ENCODE data around the gene ZBTB11.
"Not testable (repeated sequence)": the region's sequence is repeated elsewhere in the genome, so short reads cannot be mapped to it uniquely, and the experiment has no call there.

ZBTB11 gene

GRCh38 chr3:101676765-101677435, at the start of gene ZBTB11:
TSS of gene ZBTB11 (minus strand) at chr3:101677132. CDS start at chr3:101676914, 218 bp downstream.
- DNase-seq (ENCODE audit: low read depth in 2 of 2), result peak; percentile 99

- DNase-seq (ENCODE audit: low read depth in 2 of 2), result no peak
Measured at GRCh38 chr3:101725890-101726275, 49.0 kb upstream of the ZBTB11 start.

- peak in 1 of 2 donors; percentile 7 for DNase-seq (ENCODE audit: low read depth in 2 of 2)
Measured at GRCh38 chr3:101725194-101725889, 48.4 kb upstream of the ZBTB11 start.

DNA sequence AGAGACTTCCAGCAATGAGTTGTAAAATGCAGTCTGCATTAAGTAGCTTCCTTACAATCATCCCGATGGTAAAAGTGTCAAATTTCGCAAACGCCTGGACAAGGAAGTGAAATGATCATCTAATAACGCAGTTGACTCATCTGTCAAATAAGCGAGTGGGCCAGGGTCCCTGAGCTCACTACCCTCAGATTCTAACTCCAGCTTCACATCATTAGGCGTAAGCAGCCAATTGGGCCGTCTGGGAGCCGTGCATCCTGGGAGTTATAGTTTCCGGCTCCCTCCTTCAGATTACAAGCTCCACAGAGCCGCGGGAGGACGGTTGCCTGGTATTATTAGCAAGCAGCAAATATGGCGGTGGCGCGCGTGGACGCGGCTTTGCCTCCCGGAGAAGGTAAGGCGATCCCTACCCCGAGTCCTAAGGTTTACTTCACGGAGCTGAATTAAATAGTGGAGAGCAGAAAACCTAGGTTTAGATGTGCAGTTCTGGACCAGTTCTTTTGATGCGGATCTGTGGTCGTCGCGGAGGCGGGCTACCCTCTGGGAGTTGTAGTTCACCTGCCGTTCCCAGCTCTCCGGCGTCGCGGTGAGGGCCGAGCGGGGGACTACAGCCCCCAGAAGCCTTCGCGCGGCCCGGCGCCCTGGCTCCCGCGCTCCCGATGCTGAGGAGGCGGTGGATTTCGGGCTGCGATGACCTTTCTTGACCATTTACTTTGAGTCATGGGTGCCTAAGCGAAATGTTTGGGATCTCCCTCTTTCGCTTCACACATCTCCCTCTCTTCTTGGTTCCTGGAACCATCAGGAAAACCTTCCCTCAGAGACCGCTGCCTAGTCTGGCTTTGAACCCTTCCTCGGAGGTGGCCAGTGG, 47.6 kb upstream of the ZBTB11 start, which contains the start of gene CEP97:
Gene CEP97 (plus strand): TSS at position 286 of the 865 bp plus-strand sequence. CDS start 63 bp downstream, at position 349.
- DNase-seq (ENCODE audit: low read depth in 2 of 2), result peak; percentile 75 to 83

DNA sequence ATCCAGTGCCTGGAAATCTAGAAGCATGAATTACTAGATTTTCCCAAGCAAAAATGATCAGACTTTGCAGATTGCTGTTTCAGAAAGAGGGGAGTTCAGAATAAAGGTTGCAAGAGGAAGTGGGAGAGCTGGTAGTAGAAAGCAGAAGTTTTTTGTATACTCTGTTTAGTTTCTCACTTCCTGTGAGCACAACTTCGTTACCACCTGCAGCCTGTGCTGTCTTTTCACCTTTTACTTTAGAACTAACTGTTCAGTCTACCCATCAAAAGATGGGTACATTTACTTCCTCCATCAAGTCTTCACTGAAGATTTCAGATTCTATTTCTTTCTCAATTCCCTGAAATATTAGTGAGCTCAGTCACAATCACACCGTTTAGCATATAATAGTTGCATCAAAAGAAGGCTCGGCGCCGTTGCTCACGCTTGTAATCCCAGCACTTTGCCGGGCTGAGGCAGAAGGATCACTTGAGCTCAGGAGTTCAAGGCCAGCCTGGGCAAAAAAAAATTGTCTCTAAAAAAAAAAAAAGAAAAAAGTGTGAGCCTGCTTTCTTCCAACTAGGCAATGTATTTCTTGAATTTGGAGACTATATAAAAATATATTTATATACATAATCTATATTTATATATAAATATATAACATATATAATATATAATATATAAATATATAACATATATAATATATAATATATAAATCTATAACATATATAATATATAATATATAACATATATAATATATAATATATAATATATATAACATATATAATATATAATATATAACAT, 45.7 kb upstream of the ZBTB11 start:
- DNase-seq (ENCODE audit: low read depth in 2 of 2), result no peak

- no peak for DNase-seq (ENCODE audit: low read depth in 2 of 2)
Measured at GRCh38 chr3:101720851-101721840, 44.2 kb upstream of the ZBTB11 start.

- DNase-seq (ENCODE audit: low read depth in 2 of 2), result no peak
Measured at GRCh38 chr3:101719604-101720185, 42.8 kb upstream of the ZBTB11 start.

- DNase-seq (ENCODE audit: low read depth in 2 of 2), result no peak
Measured at GRCh38 chr3:101718455-101718854, 41.5 kb upstream of the ZBTB11 start.

DNA sequence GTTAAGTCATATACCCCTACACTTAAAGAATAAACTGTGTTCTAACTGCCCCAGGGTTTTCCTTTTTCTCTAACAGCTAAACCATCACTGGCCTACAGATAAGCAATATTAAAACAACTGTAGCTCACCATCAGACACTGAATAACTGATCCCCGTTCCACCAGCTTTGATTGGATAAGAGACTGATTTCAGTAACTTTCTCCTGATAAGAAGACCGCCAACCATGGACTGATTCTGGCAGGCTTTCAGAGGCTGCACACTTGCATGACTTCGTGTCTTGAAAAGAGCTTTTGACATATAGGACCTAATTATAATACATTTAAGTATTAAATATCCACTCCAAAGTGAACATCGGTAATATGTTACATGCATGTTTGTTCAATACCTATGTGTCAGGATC, 32.2 kb upstream of the ZBTB11 start:
- no peak for DNase-seq (ENCODE audit: low read depth in 2 of 2)

- DNase-seq (ENCODE audit: low read depth in 2 of 2), result not testable (repeated sequence)
Measured at GRCh38 chr3:101704639-101705038, 27.7 kb upstream of the ZBTB11 start.

GRCh38 chr3:101703169-101703568, 26.2 kb upstream of the ZBTB11 start:
- DNase-seq (ENCODE audit: low read depth in 2 of 2), result no peak

GRCh38 chr3:101702726-101703125, 25.8 kb upstream of the ZBTB11 start:
- no peak for DNase-seq (ENCODE audit: low read depth in 2 of 2)

DNA sequence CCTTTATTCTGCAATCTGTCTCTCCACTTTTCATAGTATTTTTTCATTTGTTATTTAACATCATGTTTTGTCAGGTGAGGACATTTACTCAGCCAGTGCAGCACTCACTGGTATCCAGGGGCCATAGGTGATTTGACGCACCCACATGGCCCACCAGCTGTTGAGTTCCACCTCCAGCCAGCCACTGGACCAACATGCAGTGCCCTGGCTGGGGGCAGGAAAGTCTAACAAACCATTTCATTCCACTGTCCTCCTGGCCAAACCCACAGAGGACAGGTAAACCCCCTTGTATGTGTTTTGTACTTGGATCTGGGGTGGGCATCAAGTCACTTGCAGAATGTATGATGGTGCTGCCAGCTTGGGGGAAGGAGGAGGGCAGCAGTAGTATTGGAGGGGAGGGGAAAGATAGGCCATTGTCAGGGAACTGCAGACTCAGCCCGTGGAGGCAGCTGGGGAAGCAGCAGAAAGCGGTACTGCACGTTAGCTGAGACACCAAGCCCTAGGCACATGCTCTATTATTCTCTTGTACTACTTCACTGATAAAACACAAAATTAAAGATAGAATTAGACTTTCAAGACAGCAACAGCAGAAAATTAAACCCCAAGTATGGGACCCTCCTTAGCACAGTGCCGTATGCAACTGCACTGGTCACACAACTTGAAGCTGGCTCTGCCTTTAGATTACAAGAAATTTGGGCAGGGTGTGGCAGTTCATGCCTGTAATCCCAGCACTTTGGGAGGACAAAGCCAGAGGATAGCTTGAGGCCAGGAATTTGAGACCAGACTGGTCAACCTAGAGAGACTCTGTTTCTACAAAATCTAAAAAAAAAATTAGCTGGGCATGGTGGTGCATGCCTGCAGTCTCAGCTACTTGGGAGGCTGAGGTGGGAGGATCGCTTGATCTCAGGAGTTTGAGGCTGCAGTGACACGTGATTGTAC, 25.0 kb upstream of the ZBTB11 start:
- no peak for DNase-seq (ENCODE audit: low read depth in 2 of 2)

- DNase-seq (ENCODE audit: low read depth in 2 of 2), result no peak
Measured at GRCh38 chr3:101695779-101696372, 18.9 kb upstream of the ZBTB11 start.

- not testable (repeated sequence) for DNase-seq (ENCODE audit: low read depth in 2 of 2)
Measured at GRCh38 chr3:101694836-101695235, 17.9 kb upstream of the ZBTB11 start.

DNA sequence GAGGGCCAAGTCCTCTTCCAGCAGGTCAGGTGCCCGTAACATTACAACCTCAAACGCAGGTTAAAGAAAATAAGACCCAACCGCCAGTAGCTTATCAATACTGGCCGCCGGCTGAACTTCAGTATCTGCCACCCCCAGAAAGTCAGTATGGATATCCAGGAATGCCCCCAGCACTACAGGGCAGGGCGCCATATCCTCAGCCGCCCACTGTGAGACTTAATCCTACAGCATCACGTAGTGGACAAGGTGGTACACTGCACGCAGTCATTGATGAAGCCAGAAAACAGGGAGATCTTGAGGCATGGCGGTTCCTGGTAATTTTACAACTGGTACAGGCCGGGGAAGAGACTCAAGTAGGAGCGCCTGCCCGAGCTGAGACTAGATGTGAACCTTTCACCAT, 16.6 kb upstream of the ZBTB11 start:
- not testable (repeated sequence) for DNase-seq (ENCODE audit: low read depth in 2 of 2)

DNA sequence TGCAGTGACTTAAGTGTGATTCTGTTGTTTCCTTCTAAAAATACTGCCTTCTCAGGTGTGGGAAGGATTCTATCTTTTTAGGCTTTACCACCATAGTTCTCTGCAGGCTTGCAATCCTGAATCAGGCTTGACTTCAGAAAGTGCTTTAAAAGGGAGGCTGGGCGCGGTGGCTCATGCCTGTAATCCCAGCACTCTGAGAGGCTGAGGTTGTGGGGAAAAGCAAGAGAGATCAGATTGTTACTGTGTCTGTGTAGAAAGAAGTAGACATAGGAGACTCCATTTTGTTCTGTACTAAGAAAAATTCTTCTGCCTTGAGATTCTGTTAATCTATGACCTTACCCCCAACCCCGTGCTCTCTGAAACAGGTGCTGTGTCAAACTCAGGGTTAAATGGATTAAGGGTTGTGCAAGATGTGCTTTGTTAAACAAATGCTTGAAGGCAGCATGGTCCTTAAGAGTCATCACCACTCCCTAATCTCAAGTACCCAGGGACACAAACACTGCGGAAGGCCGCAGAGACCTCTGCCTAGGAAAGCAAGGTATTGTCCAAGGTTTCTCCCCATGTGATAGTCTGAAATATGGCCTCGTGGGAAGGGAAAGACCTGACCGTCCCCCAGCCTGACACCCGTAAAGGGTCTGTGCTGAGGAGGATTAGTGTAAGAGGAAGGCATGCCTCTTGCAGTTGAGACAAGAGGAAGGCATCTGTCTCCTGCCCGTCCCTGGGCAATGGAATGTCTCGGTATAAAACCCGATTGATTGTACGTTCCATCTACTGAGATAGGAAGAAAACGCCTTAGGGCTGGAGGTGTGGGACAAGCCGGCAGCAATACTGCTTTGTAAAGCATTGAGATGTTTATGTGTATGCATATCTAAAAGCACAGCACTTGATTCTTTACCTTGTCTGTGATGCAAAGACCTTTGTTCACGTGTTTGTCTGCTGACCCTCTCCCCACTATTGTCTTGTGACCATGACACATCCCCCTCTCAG, 15.0 kb upstream of the ZBTB11 start:
- DNase-seq (ENCODE audit: low read depth in 2 of 2), result not testable (repeated sequence)

Data from stimulated activated CD8-positive, alpha-beta memory T cell treated with anti-CD3 and anti-CD28 coated beads, Interleukin-7, amount 100 ng/mL, for 4 hours (primary cell).